OCI-LY3 (cell line): Measurements from ENCODE around the gene SCYGR2.

ENCODE experiments used
- EZH2phosphoT487 ChIP-seq: fragments of 200-600 bp; shearing (Covaris generic); IDR thresholded peaks from 2 replicates; pipeline ENCODE4 v1.6.1; 2018; ENCODE audit warnings: antibody characterized with exemption, mixed run types, low read depth
- TF ChIP-seq, protein P1 (sequence below): fragments of 200-600, 300-600 bp; sonication (generic); IDR thresholded peaks from 2 replicates; pipeline ENCODE4 v1.5.1; 2014; ENCODE audit warnings: antibody characterized with exemption, low read length, low read depth

DNA sequence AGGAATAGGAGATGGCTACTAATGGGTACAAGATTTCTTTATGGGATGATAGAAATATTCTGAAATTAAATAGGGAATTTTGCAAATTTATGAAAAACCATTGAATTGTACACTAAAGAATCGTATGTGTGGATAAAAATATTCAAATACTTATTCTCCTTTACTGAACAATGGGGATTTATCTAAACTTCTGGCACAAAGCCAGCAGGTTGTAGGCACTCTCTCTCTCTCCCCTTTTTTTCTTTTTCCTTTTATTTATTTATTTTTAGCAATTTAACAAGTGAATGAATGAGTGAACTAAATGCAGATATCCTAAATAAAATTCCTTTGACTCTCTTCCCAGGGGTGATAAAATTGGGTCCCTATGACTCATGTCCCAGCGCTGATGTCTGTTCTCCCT lies 21.9 kb upstream of the SCYGR2 start:
- TF ChIP-seq, protein P1, sequence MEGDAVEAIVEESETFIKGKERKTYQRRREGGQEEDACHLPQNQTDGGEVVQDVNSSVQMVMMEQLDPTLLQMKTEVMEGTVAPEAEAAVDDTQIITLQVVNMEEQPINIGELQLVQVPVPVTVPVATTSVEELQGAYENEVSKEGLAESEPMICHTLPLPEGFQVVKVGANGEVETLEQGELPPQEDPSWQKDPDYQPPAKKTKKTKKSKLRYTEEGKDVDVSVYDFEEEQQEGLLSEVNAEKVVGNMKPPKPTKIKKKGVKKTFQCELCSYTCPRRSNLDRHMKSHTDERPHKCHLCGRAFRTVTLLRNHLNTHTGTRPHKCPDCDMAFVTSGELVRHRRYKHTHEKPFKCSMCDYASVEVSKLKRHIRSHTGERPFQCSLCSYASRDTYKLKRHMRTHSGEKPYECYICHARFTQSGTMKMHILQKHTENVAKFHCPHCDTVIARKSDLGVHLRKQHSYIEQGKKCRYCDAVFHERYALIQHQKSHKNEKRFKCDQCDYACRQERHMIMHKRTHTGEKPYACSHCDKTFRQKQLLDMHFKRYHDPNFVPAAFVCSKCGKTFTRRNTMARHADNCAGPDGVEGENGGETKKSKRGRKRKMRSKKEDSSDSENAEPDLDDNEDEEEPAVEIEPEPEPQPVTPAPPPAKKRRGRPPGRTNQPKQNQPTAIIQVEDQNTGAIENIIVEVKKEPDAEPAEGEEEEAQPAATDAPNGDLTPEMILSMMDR = no peak
- no peak for TF ChIP-seq EZH2phosphoT487
